ENCODE measurements around the gene RAD51B.

DNA sequence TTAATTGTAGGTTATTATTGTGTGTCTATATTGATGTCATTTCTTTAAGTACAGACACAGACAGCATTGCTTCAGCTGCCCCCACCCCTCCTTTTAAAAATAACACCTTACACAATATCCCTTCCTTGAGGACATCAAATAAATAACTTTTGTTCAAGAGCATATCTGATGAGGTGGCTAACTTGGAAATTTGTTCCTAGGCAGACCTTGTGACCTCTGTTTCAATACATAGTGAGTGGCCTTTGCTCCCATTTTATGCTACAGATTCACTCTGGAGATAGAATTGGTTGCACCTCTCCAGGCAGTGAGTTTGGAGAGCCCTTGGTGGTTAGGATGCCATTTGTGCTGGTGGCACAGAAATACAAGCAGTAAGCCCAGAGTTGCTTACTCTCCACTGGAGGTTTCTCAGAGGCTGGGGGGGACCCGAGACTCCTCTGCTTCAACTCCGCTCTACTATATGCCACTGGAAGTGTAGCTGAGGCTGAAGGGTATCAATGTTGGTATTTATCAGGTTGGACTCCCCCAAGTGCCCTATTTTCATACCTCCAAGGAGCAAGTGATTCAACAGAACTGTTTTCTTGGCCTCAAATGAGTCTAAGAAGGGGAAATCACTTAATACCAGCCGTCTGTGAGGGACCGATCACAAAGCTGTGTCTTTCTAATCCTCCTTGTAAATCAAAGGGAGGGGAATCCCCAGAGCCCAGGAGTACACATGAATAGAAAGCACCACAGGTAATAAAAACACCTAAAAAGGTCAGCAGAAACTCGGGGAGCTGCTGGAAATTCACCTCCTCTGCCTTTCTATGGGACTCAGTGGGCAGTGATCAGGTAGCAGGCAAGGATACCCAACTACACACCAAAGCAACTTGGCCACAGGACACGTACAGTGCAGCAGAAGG, 463.1 kb downstream of the RAD51B start:
- TF ChIP-seq, protein P1, sequence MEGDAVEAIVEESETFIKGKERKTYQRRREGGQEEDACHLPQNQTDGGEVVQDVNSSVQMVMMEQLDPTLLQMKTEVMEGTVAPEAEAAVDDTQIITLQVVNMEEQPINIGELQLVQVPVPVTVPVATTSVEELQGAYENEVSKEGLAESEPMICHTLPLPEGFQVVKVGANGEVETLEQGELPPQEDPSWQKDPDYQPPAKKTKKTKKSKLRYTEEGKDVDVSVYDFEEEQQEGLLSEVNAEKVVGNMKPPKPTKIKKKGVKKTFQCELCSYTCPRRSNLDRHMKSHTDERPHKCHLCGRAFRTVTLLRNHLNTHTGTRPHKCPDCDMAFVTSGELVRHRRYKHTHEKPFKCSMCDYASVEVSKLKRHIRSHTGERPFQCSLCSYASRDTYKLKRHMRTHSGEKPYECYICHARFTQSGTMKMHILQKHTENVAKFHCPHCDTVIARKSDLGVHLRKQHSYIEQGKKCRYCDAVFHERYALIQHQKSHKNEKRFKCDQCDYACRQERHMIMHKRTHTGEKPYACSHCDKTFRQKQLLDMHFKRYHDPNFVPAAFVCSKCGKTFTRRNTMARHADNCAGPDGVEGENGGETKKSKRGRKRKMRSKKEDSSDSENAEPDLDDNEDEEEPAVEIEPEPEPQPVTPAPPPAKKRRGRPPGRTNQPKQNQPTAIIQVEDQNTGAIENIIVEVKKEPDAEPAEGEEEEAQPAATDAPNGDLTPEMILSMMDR (conservative IDR thresholded peaks at IDR 0.05), result no peak
- no peak for TF ChIP-seq EZH2 (IDR thresholded peaks at IDR 0.05; ENCODE audit: low read depth)
